K562 (cell line): ENCODE measurements around the gene RBM27. TPM values are rescaled to one million over a fixed set of nuclear protein-coding genes. Genes with fewer than 3 reads are reported as not detected.

Experiments used
- C11orf30 ChIP-seq: fragments of 450-650 bp; IDR thresholded peaks from 2 replicates; pipeline ENCODE4 v1.6.1; 2016; ENCODE audit warnings: low read depth, mild to moderate bottlenecking
- DMBX1 ChIP-seq: fragments of 250-450 bp; sonication (Bioruptor Pico); IDR thresholded peaks from 2 replicates; pipeline ENCODE4 v1.8.0; 2022; ENCODE audit warnings: inconsistent platforms, mild to moderate bottlenecking, moderate library complexity, borderline replicate concordance
- HDAC2 ChIP-seq: fragments of 450-650 bp; IDR thresholded peaks from 2 replicates; pipeline ENCODE4 v1.6.1; 2016; ENCODE audit warnings: mild to moderate bottlenecking
- MAFG ChIP-seq: fragments of 450-650 bp; conservative IDR thresholded peaks from 2 replicates; pipeline ENCODE4 v1.6.1; 2016; ENCODE audit warnings: missing genetic modification characterization, missing compliant biosample characterization
- MECOM ChIP-seq: fragments of 250-450 bp; sonication (Bioruptor Pico); IDR thresholded peaks from 2 replicates; pipeline ENCODE4 v1.8.0; 2022; ENCODE audit warnings: inconsistent platforms
- NBN ChIP-seq: fragments of 450-650 bp; IDR thresholded peaks from 2 replicates; pipeline ENCODE4 v1.6.1; 2016; ENCODE audit warnings: low read depth, mild to moderate bottlenecking
- NCOR1 ChIP-seq: fragments of 450-650 bp; IDR thresholded peaks from 2 replicates; pipeline ENCODE4 v1.6.1; 2016; ENCODE audit warnings: mild to moderate bottlenecking, moderate library complexity
- RBFOX2 ChIP-seq: fragments of 200-400 bp; formaldehyde crosslinking; IDR thresholded peaks from 2 replicates; pipeline ENCODE4 v1.6.1; 2017; ENCODE audit warnings: low read depth, mild to moderate bottlenecking, low read length, moderate library complexity
- SMARCA4 ChIP-seq: fragments of 450-650 bp; IDR thresholded peaks from 2 replicates; pipeline ENCODE4 v1.6.1; 2016
- ZKSCAN3 ChIP-seq: fragments of 250-450 bp; sonication (Bioruptor Pico); IDR thresholded peaks from 2 replicates; pipeline ENCODE4 v1.4.0; 2020
- ZNF212 ChIP-seq: fragments of 450-650 bp; formaldehyde crosslinking; IDR thresholded peaks from 2 replicates; pipeline ENCODE4 v1.4.0; 2020; ENCODE audit warnings: mild to moderate bottlenecking
- polyA plus RNA-seq, 8 experiments: library from polyadenylated mRNA; depleted of rRNA in 4 of 8; stranded (reverse) in 5 of 8; unstranded in 3 of 8; fragments of >200 nt; fragmentation: Nextera tagmentation in 2 of 8; fragmentation: Illumina TruSeq in 1 of 8; extraction: Ambion mirVana in 2 of 8; extraction: Trizol in 1 of 8; gene quantifications; 2 replicates each; pipeline versions ENCODE4 v1.2.1 to v1.2.3, GENCODE V29; 2011 to 2014; ENCODE audit warnings: inconsistent platforms in 1 of 8, missing spikeins in 1 of 8
- total RNA-seq, 7 experiments: library from RNA; depleted of rRNA in 6 of 7; stranded (reverse); fragments of >200 nt in 6 of 7; fragmentation: Illumina TruSeq in 2 of 7; extraction: Trizol in 2 of 7; gene quantifications; 2 replicates each; pipeline versions ENCODE4 v1.2.1 to v1.2.3, GENCODE V29; 2011 to 2021; ENCODE audit warnings: low replicate concordance in 1 of 7
- TF ChIP-seq, protein P1 (sequence below), 2 experiments: IDR thresholded peaks; 2 replicates each; pipeline ENCODE4 v1.6.1; 2012; ENCODE audit warnings: improper control_type of control experiment in 2 of 2, low read depth in 2 of 2, low read length in 2 of 2, borderline replicate concordance in 1 of 2
- TF ChIP-seq, protein P2 (sequence below): fragments of 250-450 bp; sonication (Bioruptor Pico); IDR thresholded peaks from 2 replicates; pipeline ENCODE4 v1.8.0; 2021; ENCODE audit warnings: moderate library complexity, mild to moderate bottlenecking, inconsistent platforms
- TF ChIP-seq, protein P3 (sequence below): fragments of 450-650 bp; IDR thresholded peaks from 2 replicates; pipeline ENCODE4 v1.6.1; 2018; ENCODE audit not compliant: partially characterized antibody
- TF ChIP-seq, protein P4 (sequence below): fragments of 250-450 bp; sonication (Bioruptor Pico); IDR thresholded peaks from 2 replicates; pipeline ENCODE4 v1.4.0; 2020

The RBM27 gene
- total and polyA plus RNA-seq, 9 of the 15 experiments (the other 6 are each of a cell fraction or from before 2014, with no cell fraction given): 5.3 to 45.4 (median 29.1) TPM

DNA sequence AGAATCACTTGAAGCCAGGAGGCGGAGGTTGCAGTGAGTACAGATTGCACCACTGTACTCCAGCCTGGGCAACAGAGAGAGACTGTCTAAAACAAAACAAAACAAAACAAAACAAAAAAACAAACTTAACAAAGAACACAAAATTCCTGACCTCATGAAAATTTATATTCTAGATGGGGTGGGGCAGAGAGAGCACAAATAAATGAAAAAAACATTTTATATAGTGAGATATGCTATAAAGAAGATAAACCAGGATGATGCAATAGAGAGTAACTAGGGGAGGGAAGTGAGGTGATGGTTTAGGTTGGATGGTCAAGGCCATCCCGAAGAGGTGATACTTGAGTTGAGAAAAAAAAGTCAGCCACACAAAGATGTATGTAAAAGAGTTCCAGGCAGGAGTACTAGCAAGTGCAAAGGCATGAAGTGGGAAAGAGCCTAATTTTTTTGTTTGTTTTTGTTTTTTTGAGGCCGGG lies 10.8 kb upstream of the RBM27 start (continued):
- TF ChIP-seq, protein P1, sequence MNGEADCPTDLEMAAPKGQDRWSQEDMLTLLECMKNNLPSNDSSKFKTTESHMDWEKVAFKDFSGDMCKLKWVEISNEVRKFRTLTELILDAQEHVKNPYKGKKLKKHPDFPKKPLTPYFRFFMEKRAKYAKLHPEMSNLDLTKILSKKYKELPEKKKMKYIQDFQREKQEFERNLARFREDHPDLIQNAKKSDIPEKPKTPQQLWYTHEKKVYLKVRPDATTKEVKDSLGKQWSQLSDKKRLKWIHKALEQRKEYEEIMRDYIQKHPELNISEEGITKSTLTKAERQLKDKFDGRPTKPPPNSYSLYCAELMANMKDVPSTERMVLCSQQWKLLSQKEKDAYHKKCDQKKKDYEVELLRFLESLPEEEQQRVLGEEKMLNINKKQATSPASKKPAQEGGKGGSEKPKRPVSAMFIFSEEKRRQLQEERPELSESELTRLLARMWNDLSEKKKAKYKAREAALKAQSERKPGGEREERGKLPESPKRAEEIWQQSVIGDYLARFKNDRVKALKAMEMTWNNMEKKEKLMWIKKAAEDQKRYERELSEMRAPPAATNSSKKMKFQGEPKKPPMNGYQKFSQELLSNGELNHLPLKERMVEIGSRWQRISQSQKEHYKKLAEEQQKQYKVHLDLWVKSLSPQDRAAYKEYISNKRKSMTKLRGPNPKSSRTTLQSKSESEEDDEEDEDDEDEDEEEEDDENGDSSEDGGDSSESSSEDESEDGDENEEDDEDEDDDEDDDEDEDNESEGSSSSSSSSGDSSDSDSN (IDR thresholded peaks at IDR 0.05; ENCODE audit: borderline replicate concordance in 1 of 2, low read depth in 2 of 2, low read length in 2 of 2): no peak
- TF ChIP-seq SMARCA4 (peak; percentile 78), C11orf30 (peak; percentile 27; the same call in 1 of the 2 replicates), NCOR1 (peak; percentile 13; the same call in 1 of the 2 replicates), MAFG (tag) (no peak), DMBX1 (CRISPR knock-in tag) (peak; percentile 73; the same call in 1 of the 2 replicates), MECOM (0 out of 2 replicates have a peak, but pooled peaks have one; percentile 8), HDAC2 (peak; percentile 31; the same call in 1 of the 2 replicates), NBN (peak; percentile 59; the same call in 1 of the 2 replicates), RBFOX2 (peak; percentile 31; the same call in 1 of the 2 replicates), ZNF212 (CRISPR knock-in tag) (no peak), ZKSCAN3 (CRISPR knock-in tag) (no peak)
- TF ChIP-seq, protein P2, sequence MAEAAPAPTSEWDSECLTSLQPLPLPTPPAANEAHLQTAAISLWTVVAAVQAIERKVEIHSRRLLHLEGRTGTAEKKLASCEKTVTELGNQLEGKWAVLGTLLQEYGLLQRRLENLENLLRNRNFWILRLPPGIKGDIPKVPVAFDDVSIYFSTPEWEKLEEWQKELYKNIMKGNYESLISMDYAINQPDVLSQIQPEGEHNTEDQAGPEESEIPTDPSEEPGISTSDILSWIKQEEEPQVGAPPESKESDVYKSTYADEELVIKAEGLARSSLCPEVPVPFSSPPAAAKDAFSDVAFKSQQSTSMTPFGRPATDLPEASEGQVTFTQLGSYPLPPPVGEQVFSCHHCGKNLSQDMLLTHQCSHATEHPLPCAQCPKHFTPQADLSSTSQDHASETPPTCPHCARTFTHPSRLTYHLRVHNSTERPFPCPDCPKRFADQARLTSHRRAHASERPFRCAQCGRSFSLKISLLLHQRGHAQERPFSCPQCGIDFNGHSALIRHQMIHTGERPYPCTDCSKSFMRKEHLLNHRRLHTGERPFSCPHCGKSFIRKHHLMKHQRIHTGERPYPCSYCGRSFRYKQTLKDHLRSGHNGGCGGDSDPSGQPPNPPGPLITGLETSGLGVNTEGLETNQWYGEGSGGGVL: no peak
- TF ChIP-seq, protein P3, sequence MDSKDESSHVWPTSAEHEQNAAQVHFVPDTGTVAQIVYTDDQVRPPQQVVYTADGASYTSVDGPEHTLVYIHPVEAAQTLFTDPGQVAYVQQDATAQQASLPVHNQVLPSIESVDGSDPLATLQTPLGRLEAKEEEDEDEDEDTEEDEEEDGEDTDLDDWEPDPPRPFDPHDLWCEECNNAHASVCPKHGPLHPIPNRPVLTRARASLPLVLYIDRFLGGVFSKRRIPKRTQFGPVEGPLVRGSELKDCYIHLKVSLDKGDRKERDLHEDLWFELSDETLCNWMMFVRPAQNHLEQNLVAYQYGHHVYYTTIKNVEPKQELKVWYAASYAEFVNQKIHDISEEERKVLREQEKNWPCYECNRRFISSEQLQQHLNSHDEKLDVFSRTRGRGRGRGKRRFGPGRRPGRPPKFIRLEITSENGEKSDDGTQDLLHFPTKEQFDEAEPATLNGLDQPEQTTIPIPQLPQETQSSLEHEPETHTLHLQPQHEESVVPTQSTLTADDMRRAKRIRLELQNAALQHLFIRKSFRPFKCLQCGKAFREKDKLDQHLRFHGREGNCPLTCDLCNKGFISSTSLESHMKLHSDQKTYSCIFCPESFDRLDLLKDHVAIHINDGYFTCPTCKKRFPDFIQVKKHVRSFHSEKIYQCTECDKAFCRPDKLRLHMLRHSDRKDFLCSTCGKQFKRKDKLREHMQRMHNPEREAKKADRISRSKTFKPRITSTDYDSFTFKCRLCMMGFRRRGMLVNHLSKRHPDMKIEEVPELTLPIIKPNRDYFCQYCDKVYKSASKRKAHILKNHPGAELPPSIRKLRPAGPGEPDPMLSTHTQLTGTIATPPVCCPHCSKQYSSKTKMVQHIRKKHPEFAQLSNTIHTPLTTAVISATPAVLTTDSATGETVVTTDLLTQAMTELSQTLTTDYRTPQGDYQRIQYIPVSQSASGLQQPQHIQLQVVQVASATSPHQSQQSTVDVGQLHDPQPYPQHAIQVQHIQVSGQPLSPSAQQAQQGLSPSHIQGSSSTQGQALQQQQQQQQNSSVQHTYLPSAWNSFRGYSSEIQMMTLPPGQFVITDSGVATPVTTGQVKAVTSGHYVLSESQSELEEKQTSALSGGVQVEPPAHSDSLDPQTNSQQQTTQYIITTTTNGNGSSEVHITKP: peak; percentile 82
- TF ChIP-seq, protein P4, sequence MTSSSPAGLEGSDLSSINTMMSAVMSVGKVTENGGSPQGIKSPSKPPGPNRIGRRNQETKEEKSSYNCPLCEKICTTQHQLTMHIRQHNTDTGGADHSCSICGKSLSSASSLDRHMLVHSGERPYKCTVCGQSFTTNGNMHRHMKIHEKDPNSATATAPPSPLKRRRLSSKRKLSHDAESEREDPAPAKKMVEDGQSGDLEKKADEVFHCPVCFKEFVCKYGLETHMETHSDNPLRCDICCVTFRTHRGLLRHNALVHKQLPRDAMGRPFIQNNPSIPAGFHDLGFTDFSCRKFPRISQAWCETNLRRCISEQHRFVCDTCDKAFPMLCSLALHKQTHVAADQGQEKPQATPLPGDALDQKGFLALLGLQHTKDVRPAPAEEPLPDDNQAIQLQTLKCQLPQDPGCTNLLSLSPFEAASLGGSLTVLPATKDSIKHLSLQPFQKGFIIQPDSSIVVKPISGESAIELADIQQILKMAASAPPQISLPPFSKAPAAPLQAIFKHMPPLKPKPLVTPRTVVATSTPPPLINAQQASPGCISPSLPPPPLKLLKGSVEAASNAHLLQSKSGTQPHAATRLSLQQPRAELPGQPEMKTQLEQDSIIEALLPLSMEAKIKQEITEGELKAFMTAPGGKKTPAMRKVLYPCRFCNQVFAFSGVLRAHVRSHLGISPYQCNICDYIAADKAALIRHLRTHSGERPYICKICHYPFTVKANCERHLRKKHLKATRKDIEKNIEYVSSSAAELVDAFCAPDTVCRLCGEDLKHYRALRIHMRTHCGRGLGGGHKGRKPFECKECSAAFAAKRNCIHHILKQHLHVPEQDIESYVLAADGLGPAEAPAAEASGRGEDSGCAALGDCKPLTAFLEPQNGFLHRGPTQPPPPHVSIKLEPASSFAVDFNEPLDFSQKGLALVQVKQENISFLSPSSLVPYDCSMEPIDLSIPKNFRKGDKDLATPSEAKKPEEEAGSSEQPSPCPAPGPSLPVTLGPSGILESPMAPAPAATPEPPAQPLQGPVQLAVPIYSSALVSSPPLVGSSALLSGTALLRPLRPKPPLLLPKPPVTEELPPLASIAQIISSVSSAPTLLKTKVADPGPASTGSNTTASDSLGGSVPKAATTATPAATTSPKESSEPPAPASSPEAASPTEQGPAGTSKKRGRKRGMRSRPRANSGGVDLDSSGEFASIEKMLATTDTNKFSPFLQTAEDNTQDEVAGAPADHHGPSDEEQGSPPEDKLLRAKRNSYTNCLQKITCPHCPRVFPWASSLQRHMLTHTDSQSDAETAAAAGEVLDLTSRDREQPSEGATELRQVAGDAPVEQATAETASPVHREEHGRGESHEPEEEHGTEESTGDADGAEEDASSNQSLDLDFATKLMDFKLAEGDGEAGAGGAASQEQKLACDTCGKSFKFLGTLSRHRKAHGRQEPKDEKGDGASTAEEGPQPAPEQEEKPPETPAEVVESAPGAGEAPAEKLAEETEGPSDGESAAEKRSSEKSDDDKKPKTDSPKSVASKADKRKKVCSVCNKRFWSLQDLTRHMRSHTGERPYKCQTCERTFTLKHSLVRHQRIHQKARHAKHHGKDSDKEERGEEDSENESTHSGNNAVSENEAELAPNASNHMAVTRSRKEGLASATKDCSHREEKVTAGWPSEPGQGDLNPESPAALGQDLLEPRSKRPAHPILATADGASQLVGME (CRISPR knock-in tag): no peak
